Measurements from ENCODE around the gene FAM8A1.
"Not testable (repeated sequence)": the region's sequence is repeated elsewhere in the genome, so short reads cannot be mapped to it uniquely, and the experiment has no call there.

The FAM8A1 gene, protein sequence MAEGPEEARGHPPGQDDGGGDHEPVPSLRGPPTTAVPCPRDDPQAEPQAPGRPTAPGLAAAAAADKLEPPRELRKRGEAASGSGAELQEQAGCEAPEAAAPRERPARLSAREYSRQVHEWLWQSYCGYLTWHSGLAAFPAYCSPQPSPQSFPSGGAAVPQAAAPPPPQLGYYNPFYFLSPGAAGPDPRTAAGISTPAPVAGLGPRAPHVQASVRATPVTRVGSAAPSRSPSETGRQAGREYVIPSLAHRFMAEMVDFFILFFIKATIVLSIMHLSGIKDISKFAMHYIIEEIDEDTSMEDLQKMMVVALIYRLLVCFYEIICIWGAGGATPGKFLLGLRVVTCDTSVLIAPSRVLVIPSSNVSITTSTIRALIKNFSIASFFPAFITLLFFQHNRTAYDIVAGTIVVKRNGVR

DNA sequence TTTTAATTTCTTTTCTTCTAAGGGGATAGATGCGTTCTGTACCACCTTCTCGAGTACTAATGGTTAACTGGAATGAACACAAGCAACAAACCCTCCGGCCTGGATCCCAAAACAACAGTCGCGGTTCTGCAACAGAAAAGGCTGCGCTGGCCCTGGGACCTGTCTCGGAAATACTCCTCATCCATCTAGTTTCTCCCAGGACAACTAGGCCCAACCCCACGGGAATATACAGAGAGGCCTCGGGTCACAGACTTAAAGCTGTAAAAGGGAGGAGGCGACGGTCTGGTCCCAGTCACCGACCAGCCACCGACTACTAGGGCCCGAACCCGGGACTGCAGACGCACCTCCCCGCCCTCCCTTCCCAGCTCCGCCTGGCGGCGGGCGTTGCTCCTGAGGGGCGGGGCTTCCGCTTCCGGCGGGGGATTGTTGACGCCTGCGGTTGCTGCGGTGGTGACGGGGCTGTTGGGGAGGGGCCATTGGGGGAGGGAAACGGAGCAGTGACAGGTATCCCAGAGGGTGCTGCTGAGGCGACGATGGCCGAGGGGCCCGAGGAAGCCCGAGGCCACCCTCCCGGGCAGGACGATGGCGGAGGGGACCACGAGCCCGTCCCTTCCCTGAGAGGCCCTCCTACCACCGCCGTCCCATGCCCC is at the start of gene FAM8A1:
Gene FAM8A1, plus strand, starts transcription at position 426 of the 650 bp plus-strand sequence. Its CDS starts 108 bp downstream, at position 534.
- DNase-seq (ENCODE audit: low read depth), result peak; percentile 83

DNA sequence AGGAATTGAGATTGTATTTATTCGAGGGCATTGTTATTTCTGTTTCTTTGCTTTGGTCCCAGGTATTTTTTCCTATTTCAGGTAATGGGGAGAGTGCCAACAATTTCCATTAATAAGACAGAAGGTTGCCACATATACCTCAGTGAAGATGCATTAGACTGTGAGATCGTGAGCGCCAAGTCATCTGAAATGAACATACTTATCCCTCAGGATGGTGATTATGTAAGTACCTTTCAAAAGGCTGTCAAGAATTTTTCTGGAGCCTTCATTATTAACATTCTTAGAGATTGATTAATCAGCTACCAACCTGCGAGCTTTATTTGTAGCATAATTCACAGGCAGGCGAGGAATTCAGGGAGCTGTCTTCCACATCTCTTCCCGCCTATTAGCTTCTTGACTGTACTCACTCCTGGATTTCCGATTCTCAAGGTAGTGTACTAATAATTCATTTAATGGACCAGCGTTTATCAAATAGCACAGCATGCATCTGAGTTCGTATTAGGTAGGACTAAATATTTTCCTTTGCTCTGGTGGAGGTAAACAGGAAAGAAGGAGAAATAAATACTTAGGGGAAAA is 48.6 kb upstream of the FAM8A1 start:
- no peak for DNase-seq (ENCODE audit: low read depth)

DNA sequence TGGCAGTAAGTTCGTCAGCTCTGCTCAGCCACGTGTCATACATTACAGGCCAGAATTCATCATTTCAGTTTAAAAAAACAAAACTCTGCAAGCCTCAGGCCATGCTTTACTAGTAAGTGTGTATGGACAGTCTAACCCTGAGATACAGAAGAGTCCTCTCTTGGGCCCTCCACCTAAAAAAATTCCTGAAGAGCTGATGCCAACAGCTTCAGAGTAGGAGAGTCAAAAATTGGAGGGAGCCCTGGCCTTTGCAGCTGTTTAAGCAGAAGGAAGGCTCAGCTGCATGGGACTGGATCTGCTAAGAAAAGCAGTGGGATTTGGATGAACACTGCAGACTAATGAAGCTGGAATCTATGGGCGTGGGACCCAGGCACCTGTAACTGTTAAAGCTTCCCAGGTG is 47.2 kb upstream of the FAM8A1 start:
- no peak for DNase-seq (ENCODE audit: low read depth)

DNA sequence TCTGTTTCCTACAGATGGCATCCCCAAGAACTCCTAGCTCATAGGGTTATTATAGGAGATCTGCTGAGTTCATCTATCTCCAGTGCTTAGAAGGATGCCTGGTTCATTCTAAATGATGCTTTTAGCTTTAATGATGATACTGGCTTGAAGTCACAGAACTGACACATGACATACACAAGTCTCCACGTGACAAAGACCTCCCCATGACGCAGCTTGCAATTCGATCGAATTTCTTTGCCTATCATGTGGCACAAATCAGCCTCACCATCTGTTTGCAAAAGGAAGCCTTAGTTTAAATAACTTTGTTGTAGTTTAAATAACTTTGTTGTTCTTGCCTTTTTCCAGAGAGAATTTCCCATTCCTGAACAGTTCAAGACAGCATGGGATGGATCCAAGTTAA is 44.1 kb upstream of the FAM8A1 start:
- no peak for DNase-seq (ENCODE audit: low read depth)

DNA sequence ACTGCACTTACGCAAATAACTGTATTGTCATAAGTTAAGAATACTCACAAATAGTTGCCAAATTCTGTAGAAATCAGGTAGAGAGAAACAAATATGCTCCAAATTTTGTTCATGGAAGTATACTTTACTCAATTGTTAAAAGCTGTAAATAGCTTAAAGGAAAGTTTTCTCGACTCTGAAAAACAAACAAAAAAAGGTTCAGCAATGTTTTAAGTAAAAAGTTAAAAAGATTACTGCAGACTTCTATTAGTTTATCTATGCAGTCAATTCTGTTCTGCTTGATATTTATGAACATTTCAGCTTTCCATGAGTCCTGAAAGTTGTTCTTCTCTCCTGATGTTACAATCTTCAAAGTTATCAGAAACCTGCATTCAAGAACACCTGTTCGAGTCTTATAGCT is 37.5 kb upstream of the FAM8A1 start:
- no peak for DNase-seq (ENCODE audit: low read depth)

DNA sequence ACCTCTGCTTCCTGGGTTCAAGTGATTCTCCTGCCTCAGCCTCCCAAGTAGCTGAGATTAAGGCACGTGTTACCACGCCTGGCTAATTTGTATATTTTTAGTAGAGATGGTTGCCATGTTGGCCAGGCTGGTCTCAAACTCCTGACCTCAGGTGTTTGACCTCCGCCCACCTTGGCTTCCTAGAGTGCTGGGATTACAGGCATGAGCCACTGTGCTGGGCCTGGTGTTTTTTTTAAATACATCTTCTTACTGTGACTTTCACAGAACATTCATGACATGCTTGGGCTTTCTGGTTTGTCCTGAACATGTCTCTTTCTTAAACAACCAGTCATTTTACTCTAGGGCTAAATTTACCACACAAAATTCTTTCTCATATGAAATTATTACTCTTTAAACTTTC is 34.7 kb upstream of the FAM8A1 start:
- no peak for DNase-seq (ENCODE audit: low read depth)

DNA sequence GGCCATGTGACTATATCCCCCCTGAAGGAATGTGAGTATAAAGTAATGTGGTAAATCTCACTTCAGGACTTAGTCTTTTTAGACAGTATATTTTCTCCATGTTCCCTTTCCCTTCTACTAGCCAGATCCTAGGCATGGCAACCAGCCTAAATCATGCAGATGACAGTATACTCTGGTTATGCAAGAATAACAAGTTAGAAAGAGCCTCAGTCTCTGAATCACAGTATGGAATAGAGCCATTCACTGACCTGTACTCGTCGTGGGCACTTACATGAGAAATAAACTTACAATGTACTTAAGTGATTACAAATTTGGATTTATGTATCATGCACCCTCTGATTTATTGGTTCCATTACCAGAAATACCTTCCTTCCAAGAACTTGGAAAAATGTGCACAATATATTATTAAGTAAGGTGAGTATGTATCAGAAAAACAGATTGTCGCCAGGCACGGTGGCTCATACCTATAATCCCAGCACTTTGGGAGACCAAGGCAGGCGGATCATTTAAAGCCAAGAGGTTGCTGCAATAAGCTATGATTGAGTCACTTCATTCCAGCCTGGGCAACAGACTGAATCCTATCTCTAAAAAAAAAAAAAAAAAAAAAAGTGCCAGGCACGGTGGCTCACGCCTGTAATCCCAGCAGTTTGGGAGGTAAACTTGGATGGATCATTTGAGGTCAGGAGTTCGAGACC is 25.1 kb upstream of the FAM8A1 start:
- peak; percentile 82 for DNase-seq (ENCODE audit: low read depth)

DNA sequence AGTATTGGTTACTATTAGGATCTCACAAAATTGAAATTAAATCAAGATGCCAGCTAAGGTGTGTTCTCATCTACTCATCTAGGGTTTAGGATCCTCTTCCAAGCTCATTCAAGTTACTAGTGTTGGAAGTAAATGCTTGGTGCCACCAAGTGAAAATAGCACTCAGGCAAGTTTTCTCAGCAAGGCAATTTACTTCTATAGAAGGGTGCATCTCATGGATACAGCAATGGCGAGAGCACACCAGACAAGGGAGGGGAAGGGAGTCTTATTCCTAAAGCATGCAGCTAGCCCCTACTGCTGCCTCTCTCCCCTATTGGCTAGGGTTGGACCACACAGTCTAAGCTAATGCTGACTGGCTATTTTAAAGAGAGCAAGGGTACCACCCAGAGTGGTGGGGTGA is 23.0 kb upstream of the FAM8A1 start:
- no peak for DNase-seq (ENCODE audit: low read depth)

DNA sequence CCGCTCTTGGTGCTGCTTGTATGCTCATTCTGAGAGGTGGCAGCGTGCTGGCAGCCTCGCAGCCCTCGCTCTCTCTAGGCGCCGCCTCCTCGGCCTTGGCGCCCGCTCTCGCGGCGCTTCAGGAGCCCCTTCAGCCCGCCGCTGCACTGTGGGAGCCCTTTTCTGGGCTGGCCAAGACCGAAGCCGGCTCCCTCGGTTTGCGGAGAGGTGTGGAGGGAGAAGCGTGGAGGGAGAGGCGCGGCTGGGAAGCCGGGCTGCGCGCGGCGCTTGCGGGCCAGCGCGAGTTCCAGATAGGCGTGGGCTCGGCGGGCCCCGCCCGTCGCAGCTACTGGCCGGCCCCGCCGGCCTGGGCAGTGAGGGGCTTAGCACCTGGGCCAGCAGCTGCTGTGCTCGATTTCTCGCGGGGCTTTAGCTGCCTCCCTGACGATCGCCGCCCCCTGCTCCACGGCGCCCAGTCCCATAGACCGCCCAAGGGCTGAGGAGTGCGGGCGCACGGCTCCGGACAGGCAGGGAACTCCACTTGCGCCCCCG is 19.5 kb upstream of the FAM8A1 start:
- DNase-seq (ENCODE audit: low read depth), result peak; percentile 38

DNA sequence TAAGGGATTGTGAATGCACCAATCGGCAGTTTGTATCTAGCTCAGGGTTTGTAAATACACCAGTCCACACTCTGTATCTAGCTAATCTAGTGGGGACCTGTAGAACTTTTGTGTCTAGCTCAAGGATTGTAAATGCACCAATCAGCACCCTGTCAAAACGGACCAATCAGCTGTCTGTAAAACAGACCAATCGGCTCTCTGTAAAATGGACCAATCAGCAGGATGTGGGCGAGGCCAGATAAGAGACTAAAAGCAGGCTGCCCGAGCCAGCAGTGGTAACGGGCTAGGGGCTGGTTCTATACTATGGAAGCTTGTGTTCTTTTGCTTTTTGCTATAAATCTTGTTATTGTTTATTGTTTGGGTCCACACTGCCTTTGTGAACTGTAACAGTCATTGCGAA is 18.8 kb upstream of the FAM8A1 start:
- DNase-seq (ENCODE audit: low read depth), result not testable (repeated sequence)

DNA sequence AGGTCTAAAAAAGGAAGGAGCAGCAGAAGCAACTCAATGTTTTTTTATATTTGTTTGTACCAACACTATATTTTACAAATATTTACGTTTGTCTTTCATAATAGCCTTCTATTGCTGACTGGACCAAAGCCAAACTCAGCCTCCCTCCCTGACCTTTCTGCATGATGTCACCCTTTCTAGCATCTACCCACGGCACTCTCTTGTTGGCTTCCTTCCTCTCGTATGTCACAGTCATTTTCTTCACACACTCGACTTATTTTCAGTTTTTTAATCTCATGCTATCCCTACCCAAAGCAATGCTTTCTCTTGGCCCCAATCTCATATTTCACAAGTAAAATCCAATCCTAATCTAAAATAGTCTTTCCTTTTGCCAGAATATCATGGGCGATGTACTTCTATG is 16.3 kb upstream of the FAM8A1 start:
- DNase-seq (ENCODE audit: low read depth), result peak; percentile 57

DNA sequence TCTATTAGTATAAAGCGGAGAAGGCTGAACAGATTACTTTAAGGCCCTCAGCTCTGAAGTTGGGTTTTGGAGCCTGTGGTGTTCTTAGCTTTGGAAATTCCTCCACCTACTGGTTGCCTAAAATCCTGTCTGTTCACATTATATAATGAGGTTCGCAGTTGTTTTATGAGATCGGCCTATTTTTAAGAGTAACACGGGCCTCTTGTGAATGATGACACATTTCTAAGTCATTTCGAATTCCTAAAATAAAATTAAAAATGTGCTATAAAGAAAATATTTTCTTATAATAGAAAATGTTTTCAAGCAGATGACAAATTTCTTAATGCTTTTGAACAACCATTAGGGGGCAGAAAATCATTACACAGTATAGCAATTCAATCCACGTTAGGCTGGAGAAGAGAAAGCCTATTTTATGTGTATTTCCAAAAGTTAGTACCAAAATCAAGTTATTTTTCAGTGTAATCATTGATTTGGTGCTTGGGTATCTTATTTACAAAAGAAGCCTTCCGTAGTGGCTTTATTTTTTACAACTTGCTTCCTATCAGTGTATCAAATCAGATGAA is 15.8 kb upstream of the FAM8A1 start:
- peak; percentile 76 for DNase-seq (ENCODE audit: low read depth)

DNA sequence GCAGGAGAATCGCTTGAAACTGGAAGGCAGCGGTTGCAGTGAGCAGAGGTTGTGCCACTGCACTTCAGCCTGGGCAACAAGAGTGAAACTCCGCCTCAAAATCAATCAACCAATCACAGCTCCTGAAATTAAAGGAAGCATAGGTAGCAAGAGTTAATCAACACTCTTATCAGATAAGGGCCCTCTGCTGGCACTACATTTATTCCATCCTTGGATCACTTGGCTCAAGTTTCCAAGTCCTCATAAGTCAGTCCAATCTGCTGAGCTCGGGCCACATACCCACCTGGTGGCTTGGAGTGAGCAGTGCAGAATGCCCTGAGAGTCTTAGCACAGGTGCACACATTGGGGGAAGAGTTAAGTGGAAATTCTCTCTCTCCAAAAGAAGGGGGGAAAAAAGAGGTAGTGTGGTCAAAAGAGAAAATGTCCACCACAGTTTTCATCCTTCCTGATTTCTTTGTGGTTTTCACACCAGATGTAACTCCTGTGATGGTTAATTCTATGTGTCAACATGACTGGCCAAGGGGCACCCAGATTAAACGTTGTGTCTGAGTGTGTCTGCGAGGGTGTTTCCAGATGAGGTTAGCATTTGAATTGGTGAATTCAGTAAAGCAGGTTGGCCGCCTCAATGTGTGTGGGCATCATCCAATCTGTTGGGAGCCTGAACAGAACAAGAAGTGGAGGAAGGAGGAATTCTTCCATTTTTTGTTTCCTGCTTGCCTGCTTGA is 14.2 kb upstream of the FAM8A1 start:
- DNase-seq (ENCODE audit: low read depth), result no peak

DNA sequence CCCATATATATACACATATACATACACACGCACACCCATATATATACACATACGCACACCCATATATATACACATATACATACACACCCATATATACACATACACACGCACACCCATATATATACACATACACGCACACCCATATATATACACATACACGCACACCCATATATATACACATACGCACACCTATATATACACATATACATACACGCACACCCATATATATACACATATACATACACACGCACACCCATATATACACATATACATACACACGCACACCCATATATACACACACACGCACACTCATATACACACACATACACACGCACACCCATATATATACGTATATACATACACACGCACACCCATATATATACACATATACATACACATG is 13.5 kb upstream of the FAM8A1 start:
- not testable (repeated sequence) for DNase-seq (ENCODE audit: low read depth)

DNA sequence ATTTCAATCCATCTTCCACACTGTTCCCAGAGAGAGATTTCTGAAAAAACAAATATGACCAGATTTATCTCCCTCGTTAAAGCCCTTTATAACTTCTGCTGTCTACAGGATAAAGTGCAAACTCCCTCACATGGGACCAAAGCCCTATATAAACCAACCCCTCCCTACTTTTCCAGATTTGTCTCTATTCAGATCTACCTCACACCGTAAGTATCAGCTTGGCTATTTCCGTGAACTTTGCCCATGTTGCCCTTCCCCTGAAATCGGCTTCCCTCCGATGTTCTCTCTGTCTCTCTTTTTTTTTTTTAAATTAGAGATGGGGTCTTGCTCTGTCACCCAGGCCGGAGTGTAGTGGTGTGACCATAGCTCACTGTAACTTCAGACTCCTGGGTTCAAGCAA is 12.1 kb upstream of the FAM8A1 start:
- DNase-seq (ENCODE audit: low read depth), result no peak

DNA sequence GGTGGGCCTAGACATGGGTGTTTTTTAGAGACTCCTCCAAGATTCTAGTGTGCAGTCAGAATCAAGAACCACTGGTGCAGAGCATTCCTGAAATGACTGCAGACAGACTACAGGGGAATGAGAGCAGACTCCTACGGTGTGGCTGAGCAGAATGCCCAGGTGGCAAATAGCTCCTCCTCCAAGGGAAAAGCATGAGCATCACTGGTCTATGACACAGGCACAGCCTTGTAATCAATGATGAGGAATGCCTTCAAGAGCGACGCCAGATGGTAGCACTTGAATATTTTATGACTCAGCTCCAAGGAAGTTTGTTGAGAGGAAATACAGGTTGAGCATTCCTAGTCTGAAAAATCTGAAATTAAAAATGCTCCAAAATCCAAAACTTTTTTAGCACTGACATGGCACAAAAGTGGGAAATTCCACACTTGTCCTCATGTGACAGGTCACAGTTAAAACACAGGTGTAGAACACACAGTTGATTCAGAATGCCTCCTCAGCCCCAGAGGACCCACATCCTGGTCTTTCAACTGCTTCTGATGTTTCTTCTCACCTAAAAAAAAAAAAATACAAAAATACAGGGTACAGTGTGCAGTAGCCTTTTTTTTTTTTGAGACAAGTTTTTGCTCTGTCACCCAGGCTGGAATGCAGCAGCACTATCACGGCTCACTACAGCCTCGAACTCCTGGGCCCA is 10.6 kb upstream of the FAM8A1 start:
- peak; percentile 58 for DNase-seq (ENCODE audit: low read depth)

DNA sequence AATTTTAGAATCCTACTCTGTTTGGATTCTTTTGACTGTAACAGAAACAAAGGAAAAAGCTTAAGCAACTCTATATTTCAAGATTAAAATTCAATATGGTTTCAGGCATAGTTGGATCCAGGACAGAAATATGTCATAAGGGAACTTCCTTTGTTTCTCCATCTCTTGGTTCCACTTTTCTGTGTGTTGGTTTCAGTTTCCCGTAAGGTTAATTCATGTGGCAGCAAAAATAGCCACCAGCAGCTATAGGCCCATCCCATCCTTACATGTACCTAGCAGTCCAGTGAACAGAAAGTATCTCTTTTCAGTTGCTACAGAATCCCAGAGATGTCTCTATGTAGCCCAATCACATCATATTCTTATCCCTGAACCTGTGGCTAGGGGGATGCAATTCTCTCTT is 8.8 kb upstream of the FAM8A1 start:
- DNase-seq (ENCODE audit: low read depth), result no peak

DNA sequence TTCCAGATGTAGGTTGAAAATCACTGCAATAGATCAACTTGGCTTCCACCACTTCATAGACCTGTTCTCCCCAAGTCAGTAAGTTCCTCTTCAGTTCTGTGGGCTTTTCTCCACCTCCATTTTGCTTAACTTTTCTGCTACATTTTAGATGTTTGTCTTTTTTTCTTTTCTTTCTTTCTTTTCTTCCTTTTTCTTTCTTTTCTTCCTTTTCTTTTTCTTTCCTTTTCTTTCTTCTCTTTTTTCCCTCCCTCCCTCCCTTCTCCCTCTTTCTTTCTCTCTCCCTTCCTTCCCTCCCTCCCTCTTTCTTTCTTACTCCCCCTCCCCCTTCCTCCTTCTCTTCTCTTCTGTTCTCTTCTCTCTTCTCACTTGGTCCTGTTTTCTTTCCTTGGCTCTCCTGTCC is 6.9 kb upstream of the FAM8A1 start:
- no peak for DNase-seq (ENCODE audit: low read depth)

DNA sequence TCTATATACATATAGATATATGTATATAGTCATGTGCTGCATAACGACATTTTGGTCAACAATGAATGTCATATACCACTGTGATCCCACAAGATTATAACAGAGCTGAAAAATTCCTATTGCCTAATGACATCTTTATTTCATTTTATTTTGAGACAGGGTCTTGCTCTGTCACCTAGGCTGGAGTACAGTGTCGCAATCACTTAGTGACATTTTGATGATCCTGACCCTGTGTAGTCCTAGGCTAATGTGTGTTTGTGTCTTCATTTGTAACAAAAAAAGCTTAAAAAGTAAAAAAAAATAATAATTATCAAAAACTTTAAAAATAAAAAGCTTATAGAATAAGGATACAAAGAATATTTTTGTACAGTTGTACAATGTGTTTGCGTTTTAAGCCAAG is 4.0 kb upstream of the FAM8A1 start:
- DNase-seq (ENCODE audit: low read depth), result no peak

DNA sequence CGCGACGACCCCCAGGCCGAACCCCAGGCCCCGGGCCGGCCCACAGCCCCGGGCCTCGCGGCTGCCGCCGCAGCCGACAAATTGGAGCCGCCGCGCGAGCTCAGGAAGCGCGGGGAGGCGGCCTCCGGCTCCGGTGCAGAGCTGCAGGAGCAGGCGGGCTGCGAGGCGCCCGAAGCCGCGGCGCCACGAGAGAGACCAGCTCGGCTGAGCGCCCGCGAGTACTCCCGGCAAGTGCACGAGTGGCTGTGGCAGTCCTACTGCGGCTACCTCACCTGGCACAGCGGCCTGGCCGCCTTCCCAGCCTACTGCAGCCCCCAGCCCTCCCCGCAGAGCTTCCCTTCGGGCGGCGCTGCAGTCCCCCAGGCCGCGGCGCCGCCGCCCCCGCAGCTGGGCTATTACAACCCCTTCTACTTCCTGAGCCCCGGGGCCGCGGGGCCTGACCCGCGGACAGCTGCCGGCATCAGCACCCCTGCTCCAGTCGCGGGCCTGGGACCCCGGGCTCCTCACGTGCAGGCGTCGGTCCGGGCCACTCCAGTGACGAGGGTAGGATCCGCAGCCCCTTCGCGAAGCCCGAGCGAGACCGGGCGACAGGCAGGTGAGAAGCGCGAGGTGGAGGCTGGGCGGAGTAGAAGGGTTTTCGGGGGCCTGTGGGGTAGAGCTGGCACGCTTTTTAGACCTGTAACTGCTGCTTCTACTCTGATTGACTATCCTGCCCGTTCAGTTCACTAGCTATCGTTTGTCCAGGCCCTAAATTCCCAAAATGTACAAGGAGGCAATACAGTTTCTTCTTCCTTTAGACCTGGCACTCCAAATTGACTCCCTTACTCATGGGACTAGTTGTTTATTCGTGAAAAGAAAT is 654 bp downstream of the FAM8A1 start:
- DNase-seq (ENCODE audit: low read depth), result no peak
